ENCODE results near the gene RASGRF1.

GRCh38 chr15:79023546-79023890 is 67.1 kb downstream of the RASGRF1 start:
- TF ChIP-seq SUZ12 (IDR thresholded peaks at IDR 0.05; ENCODE audit: extremely low read depth, insufficient read depth, insufficient read length) (no peak), YY1 (IDR thresholded peaks at IDR 0.05; ENCODE audit: insufficient read depth, insufficient read length) (no peak), ZNF274 (IDR thresholded peaks at IDR 0.05; ENCODE audit: low read depth, low read length) (no peak)

All from NT2/D1 (cell line).